ENCODE results near the gene SESN1. TPM values are rescaled to one million over a fixed set of nuclear protein-coding genes. Genes with fewer than 3 reads are reported as not detected.
"Not testable (repeated sequence)": the region's sequence is repeated elsewhere in the genome, so short reads cannot be mapped to it uniquely, and the experiment has no call there.

Gene SESN1
- polyA plus RNA-seq, 4 donors = 13.8 to 30.2 (median 16.7) TPM

- FAIRE-seq = no peak
- H3K36me3 ChIP-seq (ENCODE audit: control insufficient read depth in 3 of 3, insufficient read depth in 2 of 3, low read depth in 1 of 3, low read length in 3 of 3) = peaks cover 2 to 13% (median 3%) of the 10 kb centered on the region in 3 donors
- H3K4me3 ChIP-seq (ENCODE audit: low read depth in 1 of 3, low read length in 3 of 3) = no peak overlapping the region
- H3K9me3 ChIP-seq (ENCODE audit: control insufficient read depth in 2 of 2, insufficient read depth in 1 of 2, low read depth in 1 of 2, low read length in 1 of 2) = peaks cover 0 to 15% of the 10 kb centered on the region in 2 donors
- DNase-seq = no peak
- H3K27ac ChIP-seq (ENCODE audit: low read depth in 1 of 3, low read length in 2 of 3) = no peak overlapping the region
- peaks cover 0 to 7% (median 0%) of the 10 kb centered on the region in 3 donors for H3K4me1 ChIP-seq (ENCODE audit: control insufficient read depth in 3 of 3, insufficient read depth in 2 of 3, low read depth in 1 of 3, low read length in 2 of 3)
- 88 to 95% (median 93%) methylated on average over 10 of the region's 10 CpGs for WGBS, 3 donors
- no peaks in the 10 kb centered on the region for H3K27me3 ChIP-seq (ENCODE audit: control insufficient read depth in 3 of 3, insufficient read depth in 3 of 3, low read length in 3 of 3)
These were observed 112.2 kb downstream of the SESN1 start for GRCh38 chr6:108982154-108983113.

- not testable (repeated sequence) for H3K4me1 ChIP-seq (ENCODE audit: control insufficient read depth in 3 of 3, insufficient read depth in 2 of 3, low read depth in 1 of 3, low read length in 2 of 3); FAIRE-seq; H3K27me3 ChIP-seq (ENCODE audit: control insufficient read depth in 3 of 3, insufficient read depth in 3 of 3, low read length in 3 of 3); H3K36me3 ChIP-seq (ENCODE audit: control insufficient read depth in 3 of 3, insufficient read depth in 2 of 3, low read depth in 1 of 3, low read length in 3 of 3); H3K4me3 ChIP-seq (ENCODE audit: low read depth in 1 of 3, low read length in 3 of 3); DNase-seq; H3K27ac ChIP-seq (ENCODE audit: low read depth in 1 of 3, low read length in 2 of 3)
- H3K9me3 ChIP-seq (ENCODE audit: control insufficient read depth in 2 of 2, insufficient read depth in 1 of 2, low read depth in 1 of 2, low read length in 1 of 2) = peaks cover 0 to 13% of the 10 kb centered on the region in 2 donors
- WGBS, 3 donors = 93 to 100% (median 100%) methylated on average over 1 of the region's 1 CpG
These were observed 116.0 kb downstream of the SESN1 start for GRCh38 chr6:108978638-108979037.

- WGBS, 3 donors = 91 to 100% (median 95%) methylated on average over 1 of the region's 1 CpG
- no peak overlapping the region for H3K27ac ChIP-seq (ENCODE audit: low read depth in 1 of 3, low read length in 2 of 3)
- peaks cover 0 to 15% (median 2%) of the 10 kb centered on the region in 3 donors for H3K4me1 ChIP-seq (ENCODE audit: control insufficient read depth in 3 of 3, insufficient read depth in 2 of 3, low read depth in 1 of 3, low read length in 2 of 3)
- FAIRE-seq = no peak
- no peak overlapping the region for H3K4me3 ChIP-seq (ENCODE audit: low read depth in 1 of 3, low read length in 3 of 3)
- H3K27me3 ChIP-seq (ENCODE audit: control insufficient read depth in 3 of 3, insufficient read depth in 3 of 3, low read length in 3 of 3) = no peaks in the 10 kb centered on the region
- no peak for DNase-seq
- H3K36me3 ChIP-seq (ENCODE audit: control insufficient read depth in 3 of 3, insufficient read depth in 2 of 3, low read depth in 1 of 3, low read length in 3 of 3) = no peaks in the 10 kb centered on the region
- H3K9me3 ChIP-seq (ENCODE audit: control insufficient read depth in 2 of 2, insufficient read depth in 1 of 2, low read depth in 1 of 2, low read length in 1 of 2) = no peaks in the 10 kb centered on the region
These were observed 120.4 kb downstream of the SESN1 start for GRCh38 chr6:108974201-108974600.

- Histone ChIP-seq H3K36me3 (ENCODE audit: control insufficient read depth in 3 of 3, insufficient read depth in 2 of 3, low read depth in 1 of 3, low read length in 3 of 3) (no peaks in the 10 kb centered on the region), H3K27me3 (ENCODE audit: control insufficient read depth in 3 of 3, insufficient read depth in 3 of 3, low read length in 3 of 3) (no peaks in the 10 kb centered on the region), H3K4me1 (ENCODE audit: control insufficient read depth in 3 of 3, insufficient read depth in 2 of 3, low read depth in 1 of 3, low read length in 2 of 3) (peaks cover 0 to 25% (median 8%) of the 10 kb centered on the region in 3 donors), H3K27ac (ENCODE audit: low read depth in 1 of 3, low read length in 2 of 3) (no peak overlapping the region), H3K9me3 (ENCODE audit: control insufficient read depth in 2 of 2, insufficient read depth in 1 of 2, low read depth in 1 of 2, low read length in 1 of 2) (no peaks in the 10 kb centered on the region), H3K4me3 (ENCODE audit: low read depth in 1 of 3, low read length in 3 of 3) (no peak overlapping the region)
- WGBS, 3 donors = 78 to 90% (median 83%) methylated on average over 2 of the region's 2 CpGs
- DNase-seq (no peak), FAIRE-seq (no peak)
These were observed 124.9 kb downstream of the SESN1 start for GRCh38 chr6:108969776-108970175.

GRCh38 chr6:108968325-108969316 is 126.0 kb downstream of the SESN1 start:
- 87 to 88% (median 88%) methylated on average over 14 of the region's 14 CpGs for WGBS, 3 donors
- H3K9me3 ChIP-seq (ENCODE audit: control insufficient read depth in 2 of 2, insufficient read depth in 1 of 2, low read depth in 1 of 2, low read length in 1 of 2) = no peaks in the 10 kb centered on the region
- FAIRE-seq = no peak
- no peaks in the 10 kb centered on the region for H3K27me3 ChIP-seq (ENCODE audit: control insufficient read depth in 3 of 3, insufficient read depth in 3 of 3, low read length in 3 of 3)
- no peak for DNase-seq
- no peaks in the 10 kb centered on the region for H3K36me3 ChIP-seq (ENCODE audit: control insufficient read depth in 3 of 3, insufficient read depth in 2 of 3, low read depth in 1 of 3, low read length in 3 of 3)
- peak overlapping the region in 1 of 3 donors; percentile 3 for H3K27ac ChIP-seq (ENCODE audit: low read depth in 1 of 3, low read length in 2 of 3)
- H3K4me3 ChIP-seq (ENCODE audit: low read depth in 1 of 3, low read length in 3 of 3) = no peak overlapping the region
- H3K4me1 ChIP-seq (ENCODE audit: control insufficient read depth in 3 of 3, insufficient read depth in 2 of 3, low read depth in 1 of 3, low read length in 2 of 3) = peaks cover 0 to 25% (median 8%) of the 10 kb centered on the region in 3 donors

- DNase-seq (peak; percentile 34 to 68), FAIRE-seq (no peak)
- H3K9me3 ChIP-seq (ENCODE audit: control insufficient read depth in 2 of 2, insufficient read depth in 1 of 2, low read depth in 1 of 2, low read length in 1 of 2) = no peaks in the 10 kb centered on the region
- H3K36me3 ChIP-seq (ENCODE audit: control insufficient read depth in 3 of 3, insufficient read depth in 2 of 3, low read depth in 1 of 3, low read length in 3 of 3) = no peaks in the 10 kb centered on the region
- peaks cover 0 to 24% (median 6%) of the 10 kb centered on the region in 3 donors for H3K4me1 ChIP-seq (ENCODE audit: control insufficient read depth in 3 of 3, insufficient read depth in 2 of 3, low read depth in 1 of 3, low read length in 2 of 3)
- 52 to 61% (median 54%) methylated on average over 12 of the region's 12 CpGs for WGBS, 3 donors
- peak overlapping the region in 1 of 3 donors; percentile 64 for H3K27ac ChIP-seq (ENCODE audit: low read depth in 1 of 3, low read length in 2 of 3)
- no peak overlapping the region for H3K4me3 ChIP-seq (ENCODE audit: low read depth in 1 of 3, low read length in 3 of 3)
- no peaks in the 10 kb centered on the region for H3K27me3 ChIP-seq (ENCODE audit: control insufficient read depth in 3 of 3, insufficient read depth in 3 of 3, low read length in 3 of 3)
These were observed 127.5 kb downstream of the SESN1 start for GRCh38 chr6:108966855-108967755.

GRCh38 chr6:108966251-108966650 is 128.4 kb downstream of the SESN1 start:
- FAIRE-seq (no peak), DNase-seq (no peak)
- H3K36me3 ChIP-seq (ENCODE audit: control insufficient read depth in 3 of 3, insufficient read depth in 2 of 3, low read depth in 1 of 3, low read length in 3 of 3) = no peaks in the 10 kb centered on the region
- H3K9me3 ChIP-seq (ENCODE audit: control insufficient read depth in 2 of 2, insufficient read depth in 1 of 2, low read depth in 1 of 2, low read length in 1 of 2) = no peaks in the 10 kb centered on the region
- H3K27me3 ChIP-seq (ENCODE audit: control insufficient read depth in 3 of 3, insufficient read depth in 3 of 3, low read length in 3 of 3) = no peaks in the 10 kb centered on the region
- H3K4me3 ChIP-seq (ENCODE audit: low read depth in 1 of 3, low read length in 3 of 3) = no peak overlapping the region
- peak overlapping the region in 1 of 3 donors; percentile 64 for H3K27ac ChIP-seq (ENCODE audit: low read depth in 1 of 3, low read length in 2 of 3)
- WGBS, 3 donors = 76 to 82% (median 81%) methylated on average over 5 of the region's 5 CpGs
- H3K4me1 ChIP-seq (ENCODE audit: control insufficient read depth in 3 of 3, insufficient read depth in 2 of 3, low read depth in 1 of 3, low read length in 2 of 3) = peaks cover 0 to 16% (median 6%) of the 10 kb centered on the region in 3 donors

Data from small intestine (tissue), 7 donors.